Uterus (tissue), 4 donors: ENCODE results near the gene SLC13A3. TPM values are rescaled to one million over a fixed set of nuclear protein-coding genes. Genes with fewer than 3 reads are reported as not detected.

ENCODE experiments used
- DNase-seq, 2 donors: peaks; one replicate each; pipeline ENCODE4 v3.0.0-alpha.2; 2019 to 2020
- H3K27ac ChIP-seq, 2 donors: fragments of 200-600 bp; sonication (generic); 1 replicate in 1 of 2; 2 replicates in 1 of 2; pipeline ENCODE4 v1.5.1; 2016 to 2018
- H3K27me3 ChIP-seq, 2 donors: fragments of 200-600 bp; sonication (generic); one replicate each; pipeline ENCODE4 v1.5.1; 2018 to 2019; ENCODE audit warnings: control low read depth in 1 of 2
- H3K36me3 ChIP-seq, 2 donors: fragments of 200-600 bp; sonication (generic); one replicate each; pipeline ENCODE4 v1.5.1; 2019; ENCODE audit warnings: control low read depth in 1 of 2
- H3K4me1 ChIP-seq, 2 donors: fragments of 200-600 bp; sonication (generic); one replicate each; pipeline ENCODE4 v1.5.1; 2018 to 2019; ENCODE audit warnings: control low read depth in 1 of 2
- H3K4me3 ChIP-seq, 2 donors: fragments of 200-600 bp; sonication (generic); 1 replicate in 1 of 2; 2 replicates in 1 of 2; pipeline ENCODE4 v1.5.1; 2018 to 2019; ENCODE audit warnings: mild to moderate bottlenecking in 1 of 2
- H3K9me3 ChIP-seq, 2 donors: fragments of 200-600 bp; sonication (generic); one replicate each; pipeline ENCODE4 v1.5.1; 2019; ENCODE audit warnings: control low read depth in 1 of 2
- CTCF ChIP-seq, 4 experiments: fragments of 200-600 bp in 2 of 4; fragments of 450-650 bp in 2 of 4; sonication (generic) in 2 of 4; IDR thresholded peaks; one replicate each; pipeline ENCODE4 v1.5.1; 2016 to 2019; ENCODE audit warnings: antibody characterized with exemption in 4 of 4, mild to moderate bottlenecking in 2 of 4, moderate library complexity in 1 of 4
- POLR2A ChIP-seq, 2 donors: fragments of 450-650 bp; IDR thresholded peaks; one replicate each; pipeline ENCODE4 v1.6.1; 2016; ENCODE audit warnings: antibody characterized with exemption in 2 of 2, mild to moderate bottlenecking in 1 of 2, moderate library complexity in 1 of 2
- intact Hi-C: fragments of 100-400 bp; cut with DNase I; formaldehyde crosslinking; loops from one replicate; pipeline ENCODE4 v1.15.1; 2023; ENCODE audit warnings: low total_unique reads
- total RNA-seq, 4 donors: library from RNA; depleted of rRNA in 3 of 4; stranded (reverse); fragments of >200 nt in 3 of 4; gene quantifications; one replicate each; pipeline versions ENCODE4 v1.1.0 to v1.2.4, GENCODE V29; 2014 to 2023
- donor health status: DM: yes; HTN: yes; CAD: no.

The SLC13A3 gene
- total RNA-seq, 4 donors from 2014 or later: under 0.01 to 4.2 (median 4.2) TPM; not detected in 1

- Histone ChIP-seq H3K27me3 (no peaks in the 10 kb centered on the region), H3K9me3 (no peaks in the 10 kb centered on the region), H3K4me1 (no peaks in the 10 kb centered on the region), H3K4me3 (no peak overlapping the region), H3K36me3 (no peaks in the 10 kb centered on the region), H3K27ac (no peak overlapping the region)
- DNase-seq: no peak
- TF ChIP-seq CTCF (IDR thresholded peaks at IDR 0.05) (no peak), POLR2A (IDR thresholded peaks at IDR 0.05) (no peak)
- intact Hi-C loops: no loop called here
Measured at GRCh38 chr20:46609043-46609442, 42.2 kb downstream of the SLC13A3 start.

- H3K36me3 ChIP-seq: no peaks in the 10 kb centered on the region
- H3K27me3 ChIP-seq: no peaks in the 10 kb centered on the region
- intact Hi-C loops: no loop called here
- DNase-seq: no peak
- H3K27ac ChIP-seq: no peak overlapping the region
- H3K4me3 ChIP-seq: no peak overlapping the region
- H3K4me1 ChIP-seq: no peaks in the 10 kb centered on the region
- H3K9me3 ChIP-seq: no peaks in the 10 kb centered on the region
- TF ChIP-seq CTCF (IDR thresholded peaks at IDR 0.05): no peak
Measured at GRCh38 chr20:46607849-46608497, 43.3 kb downstream of the SLC13A3 start.

GRCh38 chr20:46607191-46607848, 43.9 kb downstream of the SLC13A3 start:
- intact Hi-C loops: no loop called here
- no peaks in the 10 kb centered on the region for H3K27me3 ChIP-seq
- H3K4me3 ChIP-seq: no peak overlapping the region
- DNase-seq: no peak
- H3K4me1 ChIP-seq: no peaks in the 10 kb centered on the region
- no peaks in the 10 kb centered on the region for H3K36me3 ChIP-seq
- no peaks in the 10 kb centered on the region for H3K9me3 ChIP-seq
- H3K27ac ChIP-seq: no peak overlapping the region
- TF ChIP-seq CTCF (IDR thresholded peaks at IDR 0.05) (no peak), POLR2A (IDR thresholded peaks at IDR 0.05) (no peak)

GRCh38 chr20:46606817-46607190, 44.5 kb downstream of the SLC13A3 start:
- Histone ChIP-seq H3K4me3 (no peak overlapping the region), H3K4me1 (no peaks in the 10 kb centered on the region), H3K27me3 (no peaks in the 10 kb centered on the region), H3K9me3 (no peaks in the 10 kb centered on the region), H3K36me3 (no peaks in the 10 kb centered on the region), H3K27ac (no peak overlapping the region)
- intact Hi-C loops: no loop called here
- TF ChIP-seq CTCF (IDR thresholded peaks at IDR 0.05) (no peak), POLR2A (IDR thresholded peaks at IDR 0.05) (no peak)
- DNase-seq: no peak

GRCh38 chr20:46605978-46606816, 45.1 kb downstream of the SLC13A3 start:
- Histone ChIP-seq H3K27me3 (no peaks in the 10 kb centered on the region), H3K27ac (no peak overlapping the region), H3K9me3 (no peaks in the 10 kb centered on the region), H3K36me3 (no peaks in the 10 kb centered on the region), H3K4me3 (no peak overlapping the region), H3K4me1 (no peaks in the 10 kb centered on the region)
- intact Hi-C loops: no loop called here
- no peak for DNase-seq
- TF ChIP-seq POLR2A (IDR thresholded peaks at IDR 0.05): no peak
